ENCODE data around the gene PTPRZ1. TPM values are rescaled to one million over a fixed set of nuclear protein-coding genes. Genes with fewer than 3 reads are reported as not detected.
A peak's percentile ranks its signal among the peaks of the same experiment; 100 is the strongest.

Gene PTPRZ1
- total RNA-seq, 1 experiment from 2014 or later, result 74.2 TPM

- no peak overlapping the region for H3K4me3 Mint-ChIP-seq
- H3K14ac ChIP-seq (ENCODE audit: insufficient read depth, low read length), result no peak overlapping the region
- no peak for TF ChIP-seq CTCF (conservative IDR thresholded peaks at IDR 0.05)
Measured at GRCh38 chr7:122073635-122074034, 200.7 kb downstream of the PTPRZ1 start.

More at GRCh38 chr7:122073635-122074034, 200.7 kb downstream of the PTPRZ1 start:
- WGBS (ENCODE audit: extremely low coverage, insufficient read length, low lambda C conversion rate), result 100% methylated on average over 1 of the region's 3 CpGs
- H3K9me3 Mint-ChIP-seq, result no peaks in the 10 kb centered on the region
- Histone ChIP-seq H4K91ac (ENCODE audit: insufficient read length, low read depth, low read length) (no peak overlapping the region), H3K23ac (ENCODE audit: insufficient read length, low read depth, low read length) (no peak overlapping the region), H2AK5ac (ENCODE audit: insufficient read length, low read length) (no peak overlapping the region), H3K79me1 (ENCODE audit: insufficient read depth, low read depth, low read length, poor library complexity, severe bottlenecking) (no peaks in the 10 kb centered on the region), H2BK5ac (ENCODE audit: insufficient read length, low read length) (no peak overlapping the region), H2BK12ac (ENCODE audit: insufficient read length, low read depth, low read length) (no peak overlapping the region), H2BK15ac (ENCODE audit: low read depth, low read length) (no peak overlapping the region), H4K8ac (replicated peaks; ENCODE audit: insufficient read length, low read depth, low read length) (no peak overlapping the region), H2BK20ac (ENCODE audit: low read depth, low read length, poor library complexity, severe bottlenecking) (no peak overlapping the region), H3K9ac (ENCODE audit: extremely low read depth, insufficient read length, low read length) (no peak overlapping the region), H3K4me2 (ENCODE audit: insufficient read depth, insufficient read length, low read length) (no peak overlapping the region), H3K4ac (ENCODE audit: low read depth, low read length) (no peak overlapping the region), H3K18ac (ENCODE audit: insufficient read length, low read depth, low read length) (no peak overlapping the region), H2AFZ (ENCODE audit: low read length) (no peak overlapping the region), H3K27ac (ENCODE audit: insufficient read length, low read depth, low read length) (no peak overlapping the region), H4K20me1 (ENCODE audit: control insufficient read depth, insufficient read depth, insufficient read length) (no peaks in the 10 kb centered on the region), H2BK120ac (ENCODE audit: low read depth, low read length, poor library complexity, severe bottlenecking) (no peak overlapping the region), H3K23me2 (ENCODE audit: insufficient read length, low read depth, low read length, poor library complexity, severe bottlenecking) (no peaks in the 10 kb centered on the region), H3K79me2 (ENCODE audit: insufficient read depth, low read length) (no peaks in the 10 kb centered on the region), H3K27me3 (ENCODE audit: insufficient read depth, low read length) (no peaks in the 10 kb centered on the region), H3T11ph (ENCODE audit: low read length) (no peak overlapping the region), H3K56ac (ENCODE audit: insufficient read length, low read depth, low read length) (no peak overlapping the region), H4K5ac (ENCODE audit: insufficient read length, low read depth, low read length) (no peak overlapping the region), H3K4me1 (ENCODE audit: insufficient read depth, low read length) (0 out of 2 replicates have a peak, but pooled peaks cover 3% of the 10 kb centered on the region), H3K9me3 (ENCODE audit: control insufficient read depth, low read depth, low read length) (no peaks in the 10 kb centered on the region)
- peak overlapping the region in 1 of 3 experiments; percentile 80; a peak in 2 of 7 replicates for H3K27ac Mint-ChIP-seq
- H3K4me1 Mint-ChIP-seq, result peaks cover 14 to 18% of the 10 kb centered on the region in 2 experiments
- 0 out of 2 replicates have a peak, but pooled peaks cover 1% of the 10 kb centered on the region for H3K27me3 Mint-ChIP-seq (ENCODE audit: low read depth)
- H3K36me3 Mint-ChIP-seq (ENCODE audit: insufficient read depth in 1 of 3, low read depth in 3 of 3), result peaks cover 40 to 51% (median 47%) of the 10 kb centered on the region in 3 experiments
- no peak for DNase-seq
